GM21723 (cell line): ENCODE measurements around the gene CATSPERD.

Source experiments
- ATAC-seq: cut with Tn5 transposase; IDR thresholded peaks from one replicate; pipeline ENCODE4 v1.9.1; 2021; ENCODE audit warnings: mild to moderate bottlenecking, moderate library complexity; ENCODE audit not compliant: unreplicated experiment

The CATSPERD gene

DNA sequence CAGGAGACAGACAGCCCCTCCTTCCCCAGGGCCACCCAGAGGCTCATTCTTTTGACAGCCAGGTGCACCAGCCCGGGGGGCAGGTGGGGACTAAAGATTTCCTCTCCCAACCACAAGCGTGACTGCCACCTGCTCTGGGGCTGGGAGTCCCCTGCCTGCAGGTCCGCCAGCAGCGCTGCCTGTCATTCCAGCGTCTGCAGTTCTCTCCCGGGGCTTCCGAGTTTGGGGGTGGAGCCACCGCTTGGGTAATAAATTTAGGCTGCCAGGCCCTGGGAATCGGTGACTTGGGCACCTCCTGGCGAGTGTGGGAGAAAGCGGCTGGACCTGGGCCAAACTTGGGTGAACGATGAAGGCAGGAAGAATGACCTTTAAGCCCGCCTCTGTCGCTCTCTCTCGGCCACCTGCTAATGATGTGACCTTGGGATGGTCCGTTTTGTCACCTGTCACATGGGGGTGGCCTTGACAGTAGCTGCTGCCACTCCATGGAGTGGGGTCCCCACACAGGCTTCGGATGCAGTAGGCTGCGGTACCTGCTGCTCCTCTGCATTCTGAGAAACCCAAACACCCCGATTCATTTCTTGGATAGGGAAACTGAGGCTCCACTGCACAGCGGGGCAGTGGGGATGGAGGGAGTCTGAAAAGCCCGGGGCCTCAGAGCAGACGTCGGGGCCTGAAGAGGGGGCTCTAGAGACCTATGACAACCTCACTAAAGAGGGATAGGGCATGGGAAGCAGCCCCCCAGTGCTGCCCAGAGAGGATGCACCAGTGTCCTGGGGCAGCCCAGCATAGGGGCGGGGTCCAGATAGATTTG lies 106.3 kb downstream of the CATSPERD start:
- no peak for ATAC-seq

DNA sequence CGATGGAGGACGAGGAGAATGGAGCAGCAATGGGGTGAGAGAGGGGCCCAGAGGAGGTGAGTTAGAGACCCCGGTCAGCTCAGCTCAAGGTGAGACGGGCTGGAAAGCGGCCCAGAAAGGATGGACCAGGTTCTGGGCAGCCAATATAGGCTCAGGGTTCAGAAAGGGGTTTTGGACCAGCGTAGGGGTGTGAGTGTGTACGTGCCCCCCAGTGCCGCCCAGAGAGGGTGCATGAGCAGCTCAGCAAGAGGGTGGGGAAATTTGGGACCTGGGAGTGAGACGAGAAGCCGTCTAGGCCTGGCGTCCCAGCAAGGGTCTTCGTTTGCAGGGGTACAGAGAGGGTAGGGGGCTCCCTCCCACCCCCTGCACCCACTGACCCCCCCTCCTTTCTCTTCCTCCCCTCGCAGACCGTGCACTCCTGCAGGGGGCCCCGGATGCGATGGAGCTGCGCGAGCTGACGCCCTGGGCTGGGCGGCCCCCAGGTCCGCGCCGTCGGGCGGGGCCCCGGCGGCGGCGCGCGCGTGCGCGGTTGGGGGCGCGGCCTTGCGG lies 107.0 kb downstream of the CATSPERD start:
- ATAC-seq: no peak

DNA sequence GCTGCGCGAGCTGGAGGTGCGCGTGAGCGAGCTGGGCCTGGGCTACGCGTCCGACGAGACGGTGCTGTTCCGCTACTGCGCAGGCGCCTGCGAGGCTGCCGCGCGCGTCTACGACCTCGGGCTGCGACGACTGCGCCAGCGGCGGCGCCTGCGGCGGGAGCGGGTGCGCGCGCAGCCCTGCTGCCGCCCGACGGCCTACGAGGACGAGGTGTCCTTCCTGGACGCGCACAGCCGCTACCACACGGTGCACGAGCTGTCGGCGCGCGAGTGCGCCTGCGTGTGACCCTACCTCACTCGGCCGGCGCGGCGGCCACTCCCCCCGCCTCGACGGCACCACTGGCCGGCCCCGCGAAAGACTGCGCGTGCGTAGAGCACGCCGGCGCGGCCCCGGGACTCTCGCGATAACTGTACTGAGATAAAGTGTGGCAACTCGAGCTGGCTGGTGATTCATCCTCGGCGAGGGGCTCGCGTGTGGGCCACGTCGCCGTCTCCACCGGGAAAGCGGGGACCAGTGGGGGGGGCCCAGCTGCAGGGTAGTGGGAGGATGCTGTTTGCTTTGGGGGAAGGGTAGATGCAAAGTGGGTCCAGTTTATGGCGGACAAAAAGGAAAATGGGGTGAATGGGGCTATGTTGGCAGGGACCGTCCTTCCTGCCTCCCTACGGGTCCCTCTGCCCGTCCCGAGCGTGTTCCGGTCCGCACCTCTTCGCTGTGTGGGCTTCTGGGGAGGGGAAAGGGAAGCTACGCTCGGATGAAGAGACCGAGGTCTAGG lies 107.6 kb downstream of the CATSPERD start:
- ATAC-seq: peak; percentile 58
